Stimulated activated naive CD8-positive, alpha-beta T cell treated with anti-CD3 and anti-CD28 coated beads, Interleukin-15, Interleukin-2, amounts not matched to agents 100 ng/mL and 50 ng/mL, for 24 hours (primary cell): ENCODE results near the gene CUEDC1.

Experiments
- H3K27ac Mint-ChIP-seq: one replicate; pipeline ENCODE4 v1.8.0; 2021; ENCODE audit warnings: mild to moderate bottlenecking, mixed read lengths
- H3K27me3 Mint-ChIP-seq: one replicate; pipeline ENCODE4 v1.8.0; 2021; ENCODE audit warnings: mixed read lengths
- H3K36me3 Mint-ChIP-seq: one replicate; pipeline ENCODE4 v1.8.0; 2021; ENCODE audit warnings: low read depth, mixed read lengths
- H3K4me1 Mint-ChIP-seq: one replicate; pipeline ENCODE4 v1.8.0; 2021; ENCODE audit warnings: low read depth, mixed read lengths
- H3K4me3 Mint-ChIP-seq: one replicate; pipeline ENCODE4 v1.8.0; 2021; ENCODE audit warnings: mild to moderate bottlenecking, mixed read lengths
- H3K9me3 Mint-ChIP-seq: one replicate; pipeline ENCODE4 v1.8.0; 2021; ENCODE audit warnings: mixed read lengths

CUEDC1 gene

DNA sequence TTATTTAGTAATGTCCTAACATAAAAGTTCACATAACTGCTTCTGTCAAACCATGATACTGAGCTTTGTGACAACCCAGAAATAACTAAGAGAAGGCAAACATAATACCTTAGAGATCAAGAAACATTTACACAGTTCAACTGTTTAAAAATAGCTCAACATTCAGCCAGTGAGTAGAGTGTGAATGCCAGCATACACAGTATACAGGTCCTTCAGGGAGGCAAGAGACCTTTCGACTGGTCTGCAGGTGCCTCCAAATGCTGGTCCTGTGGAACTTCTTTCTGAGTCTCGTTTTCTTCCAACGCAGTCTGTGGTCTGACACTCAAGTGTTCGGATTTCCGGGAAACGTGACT lies 115.7 kb downstream of the CUEDC1 start:
- peaks cover 9% of the 10 kb centered on the region for H3K4me1 Mint-ChIP-seq
- H3K9me3 Mint-ChIP-seq: no peaks in the 10 kb centered on the region
- H3K27me3 Mint-ChIP-seq: no peaks in the 10 kb centered on the region
- H3K4me3 Mint-ChIP-seq: no peak overlapping the region
- no peak overlapping the region for H3K27ac Mint-ChIP-seq
- H3K36me3 Mint-ChIP-seq: peaks cover 39% of the 10 kb centered on the region

DNA sequence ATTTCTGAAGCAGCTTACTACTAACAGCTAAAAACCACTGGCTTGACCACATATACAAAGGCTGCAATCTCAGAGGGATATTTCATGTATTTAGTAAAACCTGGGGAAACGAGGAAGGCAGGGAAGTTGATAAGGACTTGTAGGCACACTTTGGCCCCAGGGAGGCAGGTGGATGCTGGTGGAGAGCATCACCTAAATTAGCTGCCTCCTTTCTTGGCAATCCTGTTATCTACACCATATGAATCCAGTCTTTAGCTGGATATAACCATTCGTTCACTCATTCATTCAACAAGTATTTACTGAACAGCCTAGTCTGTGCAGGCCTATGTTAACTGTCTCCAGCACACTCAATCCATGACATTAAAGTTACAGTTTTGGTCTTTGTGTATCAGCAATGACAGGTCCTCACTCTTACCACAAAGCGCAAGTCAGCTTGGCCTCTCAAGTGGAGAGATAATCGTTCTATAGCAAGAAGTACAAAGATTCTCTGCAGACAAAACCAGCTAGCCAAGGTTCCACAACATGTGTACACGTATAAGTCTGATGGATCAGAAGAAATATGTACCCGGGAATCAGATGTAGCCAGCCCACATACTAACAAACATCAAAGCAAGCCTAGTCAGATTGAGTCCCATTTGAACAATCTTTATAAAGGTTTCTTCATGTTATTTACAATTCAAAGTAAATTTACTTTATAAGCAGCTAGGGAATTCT lies 116.2 kb downstream of the CUEDC1 start:
- H3K4me1 Mint-ChIP-seq: peaks cover 13% of the 10 kb centered on the region
- H3K27me3 Mint-ChIP-seq: no peaks in the 10 kb centered on the region
- H3K36me3 Mint-ChIP-seq: peaks cover 39% of the 10 kb centered on the region
- no peak overlapping the region for H3K27ac Mint-ChIP-seq
- no peaks in the 10 kb centered on the region for H3K9me3 Mint-ChIP-seq
- no peak overlapping the region for H3K4me3 Mint-ChIP-seq

DNA sequence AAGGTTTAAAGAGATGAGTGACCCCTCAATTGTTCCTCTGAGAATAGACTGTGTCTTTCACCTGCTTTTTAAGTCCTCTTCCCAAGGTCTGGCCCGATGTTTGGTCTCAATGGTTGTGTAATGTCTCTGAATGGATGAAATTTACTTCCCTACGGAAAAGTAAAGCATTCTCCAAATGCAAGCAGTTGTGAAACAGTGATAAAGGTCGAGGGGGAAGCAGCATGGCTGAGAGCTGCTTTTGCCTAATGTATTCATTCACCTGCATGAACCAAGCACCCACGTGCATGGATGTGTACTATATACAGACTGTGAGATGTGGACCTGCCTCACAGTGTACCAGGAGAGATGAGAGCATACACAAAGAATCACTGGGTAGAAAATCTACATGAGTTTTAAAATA lies 116.8 kb downstream of the CUEDC1 start:
- no peaks in the 10 kb centered on the region for H3K27me3 Mint-ChIP-seq

DNA sequence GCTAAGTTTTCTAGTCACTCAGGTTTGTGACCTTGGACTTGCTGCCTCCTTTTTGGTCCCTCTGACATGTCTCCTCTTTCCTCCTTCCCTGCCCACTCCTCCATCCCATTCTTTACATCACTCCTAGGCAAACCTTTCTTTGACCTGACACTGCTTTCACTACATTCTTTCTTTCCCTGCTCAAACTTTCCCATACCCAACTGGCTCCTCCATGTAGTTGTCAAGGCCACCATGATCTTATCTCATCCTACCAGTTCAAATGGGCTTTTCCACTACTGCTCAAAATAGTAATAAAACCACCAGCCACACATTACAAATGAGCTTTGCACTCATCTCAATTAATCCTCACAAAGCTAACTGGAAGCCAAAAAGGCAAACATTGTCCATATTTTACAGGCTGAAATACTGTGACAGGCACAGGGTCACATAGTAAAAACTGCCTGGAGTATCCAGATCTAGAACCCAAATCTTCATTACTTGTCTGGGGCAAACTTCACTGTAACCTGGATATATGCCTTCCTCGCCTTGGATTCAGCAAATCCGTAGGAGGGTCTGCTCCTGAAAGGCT lies 119.8 kb downstream of the CUEDC1 start:
- Mint-ChIP-seq H3K4me1 (peaks cover 6% of the 10 kb centered on the region), H3K4me3 (no peak overlapping the region), H3K27me3 (no peaks in the 10 kb centered on the region), H3K27ac (no peak overlapping the region), H3K36me3 (peaks cover 22% of the 10 kb centered on the region), H3K9me3 (no peaks in the 10 kb centered on the region)

More for the DNA sequence above, 116.8 kb downstream of the CUEDC1 start:
- H3K27ac Mint-ChIP-seq: no peak overlapping the region
- no peak overlapping the region for H3K4me3 Mint-ChIP-seq
- no peaks in the 10 kb centered on the region for H3K9me3 Mint-ChIP-seq
- H3K4me1 Mint-ChIP-seq: peaks cover 13% of the 10 kb centered on the region
- H3K36me3 Mint-ChIP-seq: peaks cover 36% of the 10 kb centered on the region

DNA sequence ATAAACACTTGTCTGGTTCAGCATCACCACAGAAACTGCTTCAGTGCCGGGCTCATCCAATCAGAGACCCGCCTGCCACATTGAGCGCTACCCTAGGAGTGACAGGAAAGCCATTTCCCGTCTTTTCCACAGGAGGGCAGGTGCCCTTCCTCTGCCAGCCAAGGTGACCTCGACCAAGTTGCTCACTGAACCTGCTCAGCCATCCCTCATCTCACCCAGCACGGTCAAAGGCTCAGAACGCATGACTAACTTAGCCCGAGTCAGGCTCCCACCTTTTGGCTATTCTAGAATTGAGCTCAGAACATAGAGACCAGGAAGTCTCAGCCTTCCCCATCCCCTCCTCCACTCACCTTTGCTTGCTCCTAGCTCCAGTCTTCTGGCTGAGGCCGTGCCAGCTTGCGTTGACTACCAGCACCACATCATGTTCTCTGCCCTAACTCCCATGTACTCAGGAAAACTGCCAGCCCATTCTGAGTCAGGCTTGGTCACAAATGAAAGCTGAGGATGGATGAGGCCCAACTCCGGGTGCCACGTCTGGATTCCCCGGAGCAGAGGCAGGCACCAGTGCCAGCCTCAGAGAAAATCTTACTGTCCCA lies 121.0 kb downstream of the CUEDC1 start:
- Mint-ChIP-seq H3K4me1 (peaks cover 6% of the 10 kb centered on the region), H3K4me3 (no peak overlapping the region), H3K36me3 (peaks cover 16% of the 10 kb centered on the region), H3K27me3 (no peaks in the 10 kb centered on the region), H3K9me3 (no peaks in the 10 kb centered on the region), H3K27ac (no peak overlapping the region)

DNA sequence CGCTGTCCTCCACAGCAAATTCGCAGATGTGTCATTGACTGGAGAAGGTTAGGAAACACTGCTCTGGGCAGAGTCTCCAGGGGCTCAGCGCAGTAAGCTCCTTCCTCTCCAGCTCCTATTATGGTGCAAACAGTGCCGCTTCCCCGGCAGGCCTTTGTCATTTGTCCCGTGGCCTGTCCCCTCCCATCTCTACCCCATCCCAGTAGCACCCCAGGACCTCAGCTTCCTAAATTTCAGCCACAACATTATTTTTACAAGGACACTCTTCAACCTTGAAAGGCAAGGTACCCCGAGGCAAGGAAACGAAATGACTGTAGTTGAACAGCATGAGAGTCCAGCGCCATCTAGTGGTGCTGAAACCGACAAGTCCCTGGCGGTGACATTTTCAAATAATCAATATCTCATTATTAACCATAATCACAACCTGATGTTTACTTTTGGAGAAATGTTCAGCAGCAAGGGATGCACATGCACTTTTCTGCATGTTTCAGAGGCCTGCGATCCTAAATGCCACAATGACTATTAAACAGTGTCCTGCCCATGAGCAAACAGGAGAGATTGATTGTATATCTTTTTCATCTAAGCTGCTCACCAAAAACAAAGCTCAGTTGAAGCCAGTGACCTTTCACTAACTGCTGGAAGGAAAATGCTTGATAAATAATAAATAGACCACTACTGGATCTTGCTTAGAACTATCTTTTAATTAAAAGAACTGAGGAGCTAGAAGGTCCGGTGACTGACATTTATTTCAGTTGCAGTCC lies 121.9 kb downstream of the CUEDC1 start:
- Mint-ChIP-seq H3K4me1 (peaks cover 6% of the 10 kb centered on the region), H3K27ac (no peak overlapping the region), H3K27me3 (no peaks in the 10 kb centered on the region), H3K4me3 (no peak overlapping the region), H3K36me3 (peaks cover 7% of the 10 kb centered on the region), H3K9me3 (no peaks in the 10 kb centered on the region)

DNA sequence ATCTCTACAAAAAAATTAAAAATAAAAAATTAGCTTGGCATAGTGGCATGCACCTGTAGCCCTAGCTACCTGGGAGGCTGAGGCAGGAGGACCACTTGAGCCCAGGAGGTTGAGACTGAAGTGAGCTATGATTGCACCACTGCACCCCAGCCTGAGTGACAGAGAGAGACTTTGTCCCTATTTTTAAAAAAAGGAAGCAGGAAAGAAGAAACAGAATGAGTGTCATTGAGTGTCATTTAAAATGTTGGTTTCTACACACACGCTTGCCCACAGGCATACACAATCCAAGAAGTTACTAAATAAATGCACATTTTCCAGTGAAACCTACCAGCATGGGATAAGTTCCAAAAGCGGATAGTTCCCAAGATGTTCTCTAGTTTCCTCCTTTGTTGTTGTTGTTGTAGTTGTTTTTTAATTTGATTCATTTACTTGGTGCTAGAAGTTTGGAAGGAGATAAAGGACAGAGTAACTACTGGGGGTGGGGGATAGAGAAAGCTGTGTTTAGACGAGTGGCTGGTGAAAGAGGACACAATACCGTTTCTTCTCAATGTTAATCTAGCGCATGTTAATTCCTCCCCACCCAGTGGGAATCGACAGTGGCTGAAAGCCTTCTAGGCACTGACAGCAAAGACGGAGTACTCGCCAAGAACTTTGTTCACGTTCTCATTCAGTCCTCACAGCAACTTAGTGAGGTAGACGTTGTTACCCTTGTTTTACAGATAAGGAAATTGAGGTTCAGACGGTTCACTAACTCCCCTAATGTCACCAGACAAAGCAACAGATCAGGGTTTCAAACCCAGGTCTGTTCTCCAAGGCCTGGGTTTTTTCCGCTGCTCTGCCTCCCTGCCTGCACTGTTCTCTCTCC lies 122.7 kb downstream of the CUEDC1 start:
- H3K27ac Mint-ChIP-seq: no peak overlapping the region
- no peaks in the 10 kb centered on the region for H3K9me3 Mint-ChIP-seq
- H3K4me3 Mint-ChIP-seq: no peak overlapping the region
- H3K4me1 Mint-ChIP-seq: peaks cover 6% of the 10 kb centered on the region
- H3K36me3 Mint-ChIP-seq: peaks cover 6% of the 10 kb centered on the region
- no peaks in the 10 kb centered on the region for H3K27me3 Mint-ChIP-seq

DNA sequence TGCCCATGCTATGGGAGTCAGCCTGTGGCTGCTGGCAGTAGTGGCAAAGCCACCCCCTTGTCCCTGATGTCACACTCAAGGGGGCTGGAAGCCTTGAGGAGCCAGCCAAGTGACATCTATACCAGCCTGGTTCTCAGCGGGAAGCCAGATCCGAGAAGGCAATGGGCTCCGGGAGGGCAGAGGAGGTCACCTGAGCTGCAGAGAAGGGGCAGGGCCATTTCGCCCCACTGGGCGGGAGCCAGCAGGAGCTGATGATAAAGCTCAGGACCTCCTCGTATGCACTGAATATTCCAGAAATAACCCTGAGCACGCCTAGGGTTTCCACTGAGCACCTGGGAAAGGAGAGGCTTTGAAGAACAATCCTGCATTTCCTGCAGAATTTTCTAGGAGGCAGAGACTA lies 124.3 kb downstream of the CUEDC1 start:
- Mint-ChIP-seq H3K9me3 (no peaks in the 10 kb centered on the region), H3K4me3 (no peak overlapping the region), H3K4me1 (peaks cover 6% of the 10 kb centered on the region), H3K36me3 (no peaks in the 10 kb centered on the region), H3K27ac (no peak overlapping the region), H3K27me3 (no peaks in the 10 kb centered on the region)

DNA sequence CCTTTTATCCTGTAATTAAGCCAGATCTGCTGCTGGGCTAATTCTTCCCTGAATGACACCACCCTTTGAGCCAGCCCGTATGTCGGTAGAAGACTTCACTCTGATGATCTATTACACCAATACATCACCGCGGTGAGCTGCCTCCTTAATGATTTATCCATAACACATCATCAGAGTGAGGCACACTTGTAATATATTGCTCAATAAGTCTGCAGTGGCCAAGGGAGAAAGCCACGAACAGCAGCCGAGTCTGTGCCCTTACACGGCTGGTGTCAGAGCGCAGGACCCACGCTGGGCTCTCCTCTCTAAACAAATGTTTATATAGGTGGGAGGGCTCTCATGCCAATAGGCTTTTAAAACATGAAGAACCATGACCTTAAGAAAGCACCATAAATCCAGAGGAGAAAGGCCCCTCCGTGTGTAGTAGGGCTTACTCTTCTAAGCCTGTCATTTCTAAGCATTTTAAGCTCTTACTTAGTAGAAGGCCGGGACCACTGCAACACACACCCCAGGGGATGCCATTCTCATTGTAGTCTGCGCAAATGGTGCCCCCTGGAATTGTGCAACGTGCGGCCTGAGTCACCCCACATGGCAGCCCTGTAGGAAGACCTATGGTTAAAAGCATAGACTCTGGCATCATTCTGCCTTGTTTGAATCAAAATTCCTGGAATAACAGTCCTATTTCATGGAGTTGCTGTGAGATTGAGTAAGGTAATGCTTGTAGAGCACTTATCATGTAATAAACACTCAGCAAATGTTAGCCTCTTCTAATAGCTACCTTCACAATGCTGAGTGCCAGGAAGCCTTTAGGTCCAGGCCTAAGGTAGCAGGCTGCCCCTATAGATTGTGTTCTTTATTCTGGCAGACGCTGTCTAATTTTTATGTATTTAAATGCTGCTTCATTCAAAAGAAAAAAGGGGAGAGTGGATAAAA lies 131.5 kb downstream of the CUEDC1 start:
- Mint-ChIP-seq H3K27ac (no peak overlapping the region), H3K4me1 (no peaks in the 10 kb centered on the region), H3K9me3 (no peaks in the 10 kb centered on the region), H3K36me3 (no peaks in the 10 kb centered on the region), H3K27me3 (no peaks in the 10 kb centered on the region), H3K4me3 (no peak overlapping the region)

DNA sequence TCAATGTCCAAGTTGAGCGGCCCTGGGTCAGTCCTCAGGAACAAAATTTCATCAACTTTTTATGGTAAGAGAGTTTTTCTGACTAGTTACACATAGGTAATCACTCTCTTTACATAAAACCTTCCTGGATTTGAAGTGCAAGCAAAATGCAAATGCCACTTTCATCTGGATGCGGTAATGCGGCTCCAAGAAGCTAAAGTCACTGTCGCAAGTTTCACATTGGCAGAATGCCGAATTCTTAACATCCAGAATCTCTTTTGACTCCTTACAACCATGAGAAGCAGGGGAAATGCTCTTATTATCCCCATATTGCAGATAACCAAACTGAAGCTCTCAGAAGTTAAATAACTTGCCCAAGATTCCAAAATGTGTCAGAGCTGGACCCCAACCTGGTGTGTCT lies 135.3 kb downstream of the CUEDC1 start:
- Mint-ChIP-seq H3K27ac (no peak overlapping the region), H3K36me3 (no peaks in the 10 kb centered on the region), H3K4me1 (no peaks in the 10 kb centered on the region), H3K27me3 (peaks cover 11% of the 10 kb centered on the region), H3K9me3 (no peaks in the 10 kb centered on the region), H3K4me3 (no peak overlapping the region)

DNA sequence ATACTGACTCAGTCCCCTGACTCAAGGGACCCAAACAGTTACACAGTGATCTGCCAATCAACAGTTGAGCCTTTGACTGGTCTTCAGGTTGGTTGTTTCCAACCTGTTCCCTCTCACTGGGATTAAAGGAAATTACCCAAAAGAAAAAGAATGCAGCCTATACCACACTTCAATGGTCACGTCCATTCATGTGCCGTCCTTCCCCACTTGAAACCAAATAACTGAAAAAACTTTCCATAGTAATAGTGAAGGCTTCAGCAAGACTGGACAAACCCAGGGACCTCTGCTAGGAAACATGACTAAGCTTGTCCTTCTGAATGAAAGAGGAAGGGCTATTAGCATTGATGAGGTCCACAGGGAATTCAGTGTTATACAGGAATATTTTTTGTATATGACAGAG lies 135.9 kb downstream of the CUEDC1 start:
- no peak overlapping the region for H3K4me3 Mint-ChIP-seq
- no peak overlapping the region for H3K27ac Mint-ChIP-seq
- peaks cover 16% of the 10 kb centered on the region for H3K27me3 Mint-ChIP-seq
- no peaks in the 10 kb centered on the region for H3K9me3 Mint-ChIP-seq
- no peaks in the 10 kb centered on the region for H3K36me3 Mint-ChIP-seq
- H3K4me1 Mint-ChIP-seq: no peaks in the 10 kb centered on the region

DNA sequence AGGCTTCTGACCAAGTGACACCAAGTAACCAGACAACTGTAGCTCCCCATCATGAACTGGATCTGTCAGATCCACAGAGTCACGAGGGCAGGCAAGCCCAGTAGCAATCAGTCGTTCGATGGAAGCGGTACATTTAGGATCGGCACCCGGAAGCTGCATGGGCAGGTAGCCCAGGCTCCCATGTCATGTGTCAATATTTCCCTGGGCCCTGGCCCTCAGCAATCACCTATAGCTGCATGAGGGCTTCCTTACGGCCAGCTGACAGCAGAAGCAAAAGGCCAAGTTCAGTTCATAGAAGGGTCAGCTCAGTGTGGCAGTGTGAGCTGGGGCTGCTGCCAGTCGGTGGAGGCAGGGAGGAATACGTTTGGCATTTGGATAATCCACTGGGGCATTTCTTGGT lies 137.1 kb downstream of the CUEDC1 start:
- Mint-ChIP-seq H3K27ac (no peak overlapping the region), H3K27me3 (peaks cover 19% of the 10 kb centered on the region), H3K36me3 (no peaks in the 10 kb centered on the region), H3K4me3 (no peak overlapping the region), H3K4me1 (no peaks in the 10 kb centered on the region), H3K9me3 (no peaks in the 10 kb centered on the region)

DNA sequence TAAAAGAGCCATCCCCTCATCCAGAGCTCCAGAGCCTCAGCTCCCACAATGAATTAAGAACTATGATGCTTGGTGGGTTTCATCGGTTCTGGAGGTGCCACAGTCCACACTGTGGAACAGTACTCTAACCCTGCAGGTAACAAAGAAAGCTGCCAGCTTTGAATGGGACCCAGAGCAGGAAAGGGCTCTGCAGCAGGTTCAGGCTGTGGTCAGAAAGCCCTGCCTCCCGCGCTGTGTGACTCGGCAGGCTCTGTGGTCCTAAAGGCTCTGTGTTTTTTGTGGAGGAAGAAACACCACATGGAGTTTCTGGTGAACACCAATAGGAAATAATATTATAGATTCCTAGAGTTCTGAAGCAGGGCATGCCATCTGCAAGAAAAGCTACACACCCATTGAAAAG lies 137.9 kb downstream of the CUEDC1 start:
- Mint-ChIP-seq H3K4me3 (no peak overlapping the region), H3K27ac (no peak overlapping the region), H3K27me3 (peaks cover 23% of the 10 kb centered on the region), H3K4me1 (no peaks in the 10 kb centered on the region), H3K36me3 (no peaks in the 10 kb centered on the region), H3K9me3 (no peaks in the 10 kb centered on the region)

DNA sequence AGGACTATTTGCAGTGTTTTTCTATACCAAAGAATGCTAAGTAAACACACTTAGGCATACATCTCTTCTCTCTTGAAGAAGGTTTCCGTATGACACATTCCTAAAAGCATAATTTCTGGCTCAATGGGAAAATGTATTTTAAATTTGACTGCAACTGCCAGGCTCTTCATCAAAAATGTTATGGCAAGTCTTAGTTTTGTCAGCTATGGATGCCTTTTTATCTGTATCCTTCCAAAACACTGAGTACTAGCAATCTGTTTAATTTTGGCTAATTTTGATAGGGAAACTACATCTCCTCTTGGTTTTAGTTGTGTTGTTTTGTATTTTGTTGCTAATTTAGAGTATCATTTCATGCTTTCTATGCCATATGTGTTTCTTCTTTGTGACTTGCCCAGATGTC lies 140.8 kb downstream of the CUEDC1 start:
- peaks cover 49% of the 10 kb centered on the region for H3K27me3 Mint-ChIP-seq
- H3K9me3 Mint-ChIP-seq: no peaks in the 10 kb centered on the region
- no peak overlapping the region for H3K4me3 Mint-ChIP-seq
- H3K36me3 Mint-ChIP-seq: no peaks in the 10 kb centered on the region
- no peak overlapping the region for H3K27ac Mint-ChIP-seq
- peaks cover 14% of the 10 kb centered on the region for H3K4me1 Mint-ChIP-seq
